Measurements from ENCODE around the gene RHCE. TPM values are rescaled to one million over a fixed set of nuclear protein-coding genes. Genes with fewer than 3 reads are reported as not detected.
"Not testable (repeated sequence)": the region's sequence is repeated elsewhere in the genome, so short reads cannot be mapped to it uniquely, and the experiment has no call there.

RHCE gene
- total RNA-seq, 2 experiments from 2014 or later, result 0.63 TPM; not detected in 1

DNA sequence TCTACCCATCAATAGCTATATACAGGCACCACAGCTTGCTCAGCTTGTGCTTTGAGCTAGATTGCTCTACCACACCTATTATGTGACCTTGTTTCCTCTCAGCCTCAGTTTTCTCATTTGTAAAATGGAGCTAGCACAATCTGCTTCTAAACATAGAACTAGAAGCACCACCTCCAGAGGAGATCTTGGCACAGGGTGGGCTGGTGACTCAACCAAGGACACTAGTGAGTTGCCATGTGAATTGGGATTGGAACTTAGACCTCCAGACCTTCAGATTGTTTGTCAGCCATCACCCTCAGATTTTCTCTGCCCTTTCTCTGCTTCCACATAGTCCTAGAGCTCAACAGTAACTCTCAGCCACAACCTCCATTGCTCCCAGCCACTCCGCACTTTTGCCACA lies 7.1 kb upstream of the RHCE start:
- DNase-seq (ENCODE audit: low spot score), result no peak
- Histone ChIP-seq H3K9me2 (ENCODE audit: insufficient read depth, low read length) (no peaks in the 10 kb centered on the region), H3K36me3 (ENCODE audit: insufficient read depth, low read length) (no peaks in the 10 kb centered on the region), H3K4me1 (ENCODE audit: insufficient read depth, low read length, poor library complexity, severe bottlenecking) (peaks cover 14% of the 10 kb centered on the region), H3K27ac (ENCODE audit: low read depth, low read length, poor library complexity, severe bottlenecking) (no peak overlapping the region), H3K4me2 (ENCODE audit: low read length) (no peak overlapping the region), H3K79me2 (ENCODE audit: insufficient read depth, low read depth, low read length) (peaks cover 14% of the 10 kb centered on the region; the same call in 1 of the 2 replicates), H2AFZ (ENCODE audit: low read length) (no peak overlapping the region), H3K4me3 (ENCODE audit: low read depth, low read length, poor library complexity, severe bottlenecking) (no peak overlapping the region), H4K20me1 (ENCODE audit: insufficient read depth, low read length) (peaks cover 12% of the 10 kb centered on the region; the same call in 1 of the 2 replicates), H3K9me3 (ENCODE audit: low read length) (no peaks in the 10 kb centered on the region)
- POLR2A ChIA-PET, result interaction anchor here (0.5 to 0.6 kb wide), 2 partner anchors 9 to 1929 kb away, joined by 3 read pairs; no protein-coding TSS in a partner anchor
- intact Hi-C loops (cut with micrococcal nuclease; ENCODE audit: unreplicated experiment), result no loop called here
- no peak for TF ChIP-seq EZH2phosphoT487 (IDR thresholded peaks at IDR 0.05; ENCODE audit: borderline replicate concordance, low read depth, low read length)
- CTCF ChIA-PET (ENCODE audit: unreplicated experiment), result no interaction called here
- BruUV-seq (replicated peaks), result no TSS peak

DNA sequence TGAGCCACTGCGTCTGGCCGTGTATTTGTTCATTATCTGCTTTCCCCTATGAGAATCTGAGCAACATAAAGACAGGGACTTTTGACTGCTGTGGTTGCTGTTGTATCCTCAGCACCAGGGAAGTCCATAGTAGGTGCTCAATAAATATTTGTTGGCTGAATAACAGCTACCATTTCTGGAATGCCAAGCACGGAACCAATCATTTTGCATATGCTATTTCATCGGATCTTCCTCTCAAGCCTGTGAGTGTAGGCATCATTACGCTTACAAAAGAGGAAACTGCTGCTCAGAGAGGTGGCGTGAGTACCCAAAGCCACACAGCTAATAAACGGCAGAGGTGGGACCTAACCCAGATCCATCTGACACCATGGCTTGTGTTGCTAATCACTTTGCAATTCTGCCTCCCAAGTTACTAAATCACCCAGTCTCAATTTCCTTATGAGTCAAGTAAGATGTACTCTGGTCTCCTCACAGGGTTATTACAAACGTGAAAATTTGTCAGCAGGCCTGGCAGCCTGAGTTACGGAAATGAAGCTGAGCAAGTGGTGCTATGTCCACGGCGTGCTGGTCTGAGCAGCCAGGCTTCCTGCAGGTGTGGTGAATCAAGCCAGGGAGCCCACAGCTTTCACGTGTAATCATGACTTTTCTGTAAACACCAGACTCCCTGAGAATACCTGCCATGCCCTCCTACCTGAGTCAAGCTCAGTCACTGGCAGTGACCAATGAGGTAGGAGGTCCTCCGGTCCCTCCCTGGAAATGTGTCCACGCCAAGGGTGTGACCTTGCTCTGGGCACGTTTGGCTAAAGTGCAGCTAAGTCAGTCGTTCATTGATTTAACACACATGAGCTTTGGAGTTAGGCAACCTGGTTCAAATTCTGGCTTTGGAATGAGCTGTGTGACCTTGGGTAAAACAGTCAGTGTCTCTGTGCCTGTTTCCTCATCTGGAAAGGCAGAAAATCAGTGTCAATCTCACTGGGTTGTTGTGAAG lies 4.8 kb upstream of the RHCE start:
- Histone ChIP-seq H3K4me2 (ENCODE audit: low read length) (no peak overlapping the region), H2AFZ (ENCODE audit: low read length) (no peak overlapping the region), H3K9me2 (ENCODE audit: insufficient read depth, low read length) (no peaks in the 10 kb centered on the region), H3K4me1 (ENCODE audit: insufficient read depth, low read length, poor library complexity, severe bottlenecking) (peaks cover 5% of the 10 kb centered on the region), H3K36me3 (ENCODE audit: insufficient read depth, low read length) (no peaks in the 10 kb centered on the region), H3K9me3 (ENCODE audit: low read length) (no peaks in the 10 kb centered on the region), H3K27ac (ENCODE audit: low read depth, low read length, poor library complexity, severe bottlenecking) (no peak overlapping the region), H3K4me3 (ENCODE audit: low read depth, low read length, poor library complexity, severe bottlenecking) (no peak overlapping the region), H4K20me1 (ENCODE audit: insufficient read depth, low read length) (no peaks in the 10 kb centered on the region), H3K79me2 (ENCODE audit: insufficient read depth, low read depth, low read length) (no peaks in the 10 kb centered on the region)
- TF ChIP-seq, protein P1, sequence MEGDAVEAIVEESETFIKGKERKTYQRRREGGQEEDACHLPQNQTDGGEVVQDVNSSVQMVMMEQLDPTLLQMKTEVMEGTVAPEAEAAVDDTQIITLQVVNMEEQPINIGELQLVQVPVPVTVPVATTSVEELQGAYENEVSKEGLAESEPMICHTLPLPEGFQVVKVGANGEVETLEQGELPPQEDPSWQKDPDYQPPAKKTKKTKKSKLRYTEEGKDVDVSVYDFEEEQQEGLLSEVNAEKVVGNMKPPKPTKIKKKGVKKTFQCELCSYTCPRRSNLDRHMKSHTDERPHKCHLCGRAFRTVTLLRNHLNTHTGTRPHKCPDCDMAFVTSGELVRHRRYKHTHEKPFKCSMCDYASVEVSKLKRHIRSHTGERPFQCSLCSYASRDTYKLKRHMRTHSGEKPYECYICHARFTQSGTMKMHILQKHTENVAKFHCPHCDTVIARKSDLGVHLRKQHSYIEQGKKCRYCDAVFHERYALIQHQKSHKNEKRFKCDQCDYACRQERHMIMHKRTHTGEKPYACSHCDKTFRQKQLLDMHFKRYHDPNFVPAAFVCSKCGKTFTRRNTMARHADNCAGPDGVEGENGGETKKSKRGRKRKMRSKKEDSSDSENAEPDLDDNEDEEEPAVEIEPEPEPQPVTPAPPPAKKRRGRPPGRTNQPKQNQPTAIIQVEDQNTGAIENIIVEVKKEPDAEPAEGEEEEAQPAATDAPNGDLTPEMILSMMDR (conservative IDR thresholded peaks at IDR 0.05; ENCODE audit: low read length), result no peak
- TF ChIP-seq EZH2phosphoT487 (IDR thresholded peaks at IDR 0.05; ENCODE audit: borderline replicate concordance, low read depth, low read length), result no peak
- intact Hi-C loops (cut with micrococcal nuclease; ENCODE audit: unreplicated experiment), result no loop called here
- ChIA-PET POLR2A (interaction anchor here (0.6 kb wide), 1 partner anchor 166 kb away, joined by 3 read pairs; no protein-coding TSS in a partner anchor), CTCF (ENCODE audit: unreplicated experiment) (no interaction called here)
- DNase-seq (ENCODE audit: low spot score), result no peak
- no TSS peak for BruUV-seq (replicated peaks)

DNA sequence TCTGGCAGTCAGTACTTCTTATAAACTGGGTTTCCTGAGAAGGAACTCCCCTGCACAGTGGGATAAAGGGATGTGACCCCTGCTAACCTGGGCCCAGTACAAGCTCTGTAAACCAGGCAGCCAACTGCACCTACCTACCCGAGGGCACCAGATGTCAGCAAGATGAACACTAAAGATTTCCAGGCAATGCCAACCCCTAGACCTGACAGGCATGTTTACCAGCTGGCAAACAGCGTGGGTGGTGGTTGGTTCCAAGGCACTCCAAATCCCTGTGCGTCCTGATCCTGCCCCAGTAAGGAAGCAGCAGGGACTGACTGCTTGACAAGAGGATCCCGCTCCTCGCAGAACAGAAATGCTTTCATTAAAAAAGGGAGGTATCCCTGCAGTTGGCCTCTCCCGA lies 2.6 kb upstream of the RHCE start:
- BruUV-seq (replicated peaks); H3K36me3 ChIP-seq (ENCODE audit: insufficient read depth, low read length); POLR2A ChIA-PET: not testable (repeated sequence)

DNA sequence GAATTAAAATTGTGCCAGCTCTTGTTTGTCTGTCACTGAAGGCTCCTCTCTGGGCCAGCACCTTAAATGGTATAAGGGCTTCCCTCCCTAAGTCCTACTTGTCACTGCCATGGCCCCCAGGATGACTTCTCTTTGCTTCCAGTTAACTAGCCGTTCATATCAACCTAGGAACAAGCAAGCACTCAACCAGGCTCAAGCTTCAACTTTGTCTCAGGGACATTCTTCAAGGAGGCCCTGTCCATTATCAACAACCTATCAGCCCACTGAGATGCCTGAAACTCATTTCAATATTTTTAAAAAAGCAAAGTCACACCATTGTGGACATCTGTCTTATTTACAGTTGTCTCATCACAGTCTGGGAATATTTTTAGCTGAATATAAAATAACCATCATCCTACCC lies 1.3 kb downstream of the RHCE start:
- BruUV-seq (replicated peaks); H2AFZ ChIP-seq (ENCODE audit: low read length); POLR2A ChIA-PET; H3K9me3 ChIP-seq (ENCODE audit: low read length); DNase-seq (ENCODE audit: low spot score); H4K20me1 ChIP-seq (ENCODE audit: insufficient read depth, low read length); H3K9me2 ChIP-seq (ENCODE audit: insufficient read depth, low read length); intact Hi-C loops (cut with micrococcal nuclease; ENCODE audit: unreplicated experiment); H3K36me3 ChIP-seq (ENCODE audit: insufficient read depth, low read length); H3K4me3 ChIP-seq (ENCODE audit: low read depth, low read length, poor library complexity, severe bottlenecking); CTCF ChIA-PET (ENCODE audit: unreplicated experiment); H3K79me2 ChIP-seq (ENCODE audit: insufficient read depth, low read depth, low read length); H3K4me2 ChIP-seq (ENCODE audit: low read length); H3K4me1 ChIP-seq (ENCODE audit: insufficient read depth, low read length, poor library complexity, severe bottlenecking); H3K27ac ChIP-seq (ENCODE audit: low read depth, low read length, poor library complexity, severe bottlenecking): not testable (repeated sequence)

More for the DNA sequence above, 2.6 kb upstream of the RHCE start:
- H3K9me2 ChIP-seq (ENCODE audit: insufficient read depth, low read length); H2AFZ ChIP-seq (ENCODE audit: low read length); DNase-seq (ENCODE audit: low spot score); H3K4me2 ChIP-seq (ENCODE audit: low read length); H4K20me1 ChIP-seq (ENCODE audit: insufficient read depth, low read length); H3K9me3 ChIP-seq (ENCODE audit: low read length); H3K27ac ChIP-seq (ENCODE audit: low read depth, low read length, poor library complexity, severe bottlenecking); intact Hi-C loops (cut with micrococcal nuclease; ENCODE audit: unreplicated experiment); H3K4me1 ChIP-seq (ENCODE audit: insufficient read depth, low read length, poor library complexity, severe bottlenecking); H3K79me2 ChIP-seq (ENCODE audit: insufficient read depth, low read depth, low read length); CTCF ChIA-PET (ENCODE audit: unreplicated experiment); H3K4me3 ChIP-seq (ENCODE audit: low read depth, low read length, poor library complexity, severe bottlenecking): not testable (repeated sequence)

DNA sequence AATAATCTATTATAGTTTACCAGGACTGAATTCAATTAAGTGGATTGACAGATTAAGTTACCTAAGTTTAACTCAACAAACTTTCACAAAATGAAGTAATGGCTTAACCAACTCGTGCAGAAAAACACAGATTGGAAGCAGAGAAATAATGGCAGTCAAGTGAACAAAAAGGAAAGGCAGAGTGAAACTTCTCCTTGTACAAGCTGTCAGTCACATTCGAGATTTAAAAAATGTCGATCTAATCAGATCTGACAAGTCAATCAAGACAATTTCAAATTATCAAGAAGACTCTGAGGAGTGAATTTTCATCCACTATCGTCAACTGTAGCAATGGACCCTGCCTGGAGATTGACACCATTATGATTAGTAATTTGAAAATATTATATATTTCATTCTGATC lies 3.3 kb downstream of the RHCE start:
- H3K27ac ChIP-seq (ENCODE audit: low read depth, low read length, poor library complexity, severe bottlenecking); H3K4me1 ChIP-seq (ENCODE audit: insufficient read depth, low read length, poor library complexity, severe bottlenecking); DNase-seq (ENCODE audit: low spot score); BruUV-seq (replicated peaks); H3K9me2 ChIP-seq (ENCODE audit: insufficient read depth, low read length); H3K36me3 ChIP-seq (ENCODE audit: insufficient read depth, low read length); CTCF ChIA-PET (ENCODE audit: unreplicated experiment); H3K79me2 ChIP-seq (ENCODE audit: insufficient read depth, low read depth, low read length); intact Hi-C loops (cut with micrococcal nuclease; ENCODE audit: unreplicated experiment); H3K4me2 ChIP-seq (ENCODE audit: low read length); H4K20me1 ChIP-seq (ENCODE audit: insufficient read depth, low read length); H2AFZ ChIP-seq (ENCODE audit: low read length); H3K9me3 ChIP-seq (ENCODE audit: low read length); POLR2A ChIA-PET; H3K4me3 ChIP-seq (ENCODE audit: low read depth, low read length, poor library complexity, severe bottlenecking): not testable (repeated sequence)
